Naive thymus-derived CD4-positive, alpha-beta T cell (primary cell): ENCODE measurements around the gene PSMD2. TPM values are rescaled to one million over a fixed set of nuclear protein-coding genes. Genes with fewer than 3 reads are reported as not detected.

Experiments
- ATAC-seq: fragments of 150-1000 bp; cut with Tn5 transposase; 2 replicates; pipeline ENCODE4 v1.10.0; 2021; ENCODE audit warnings: mild to moderate bottlenecking, moderate library complexity
- CTCF ChIA-PET: fragments of 350-600 bp; sonication (Branson Sonifier 250); formaldehyde crosslinking; loops from one replicate; lab custom pipeline; 2021; ENCODE audit warnings: antibody characterized with exemption; lab: Charles Lee
- POLR2A ChIA-PET: fragments of 350-600 bp; sonication (Branson Sonifier 250); formaldehyde crosslinking; loops from one replicate; lab custom pipeline; 2021; ENCODE audit warnings: antibody characterized with exemption, inconsistent platforms; lab: Charles Lee
- DNase-seq, 9 donors: peaks; one replicate each; pipeline versions ENCODE4 v3.0.0 to v3.0.0-alpha.2; 2020 to 2022; ENCODE audit warnings: mixed read lengths in 1 of 9
- H3K27ac ChIP-seq: one replicate; pipeline ENCODE4 v1.7.0; 2013; ENCODE audit warnings: mild to moderate bottlenecking, low read depth, low read length, moderate library complexity
- H3K27me3 ChIP-seq, 2 donors: one replicate each; pipeline ENCODE4 v1.7.0; 2013; ENCODE audit warnings: low read length in 2 of 2, mild to moderate bottlenecking in 2 of 2, moderate library complexity in 2 of 2; ENCODE audit not compliant: control insufficient read depth in 2 of 2, insufficient read depth in 2 of 2
- H3K36me3 ChIP-seq, 3 experiments: 1 replicate in 2 of 3; 2 replicates in 1 of 3; pipeline ENCODE4 v1.7.0; 2013; ENCODE audit warnings: low read length in 3 of 3, mild to moderate bottlenecking in 3 of 3, moderate library complexity in 1 of 3; ENCODE audit not compliant: insufficient read depth in 3 of 3, control insufficient read depth in 2 of 3
- H3K4me1 ChIP-seq, 2 donors: one replicate each; pipeline ENCODE4 v1.7.0; 2013; ENCODE audit warnings: low read length in 2 of 2, mild to moderate bottlenecking in 2 of 2, moderate library complexity in 1 of 2; ENCODE audit not compliant: control insufficient read depth in 2 of 2, insufficient read depth in 2 of 2
- H3K4me3 ChIP-seq: 2 replicates; pipeline ENCODE4 v1.7.0; 2013; ENCODE audit warnings: mild to moderate bottlenecking, low read length
- H3K9me3 ChIP-seq, 3 experiments: 1 replicate in 2 of 3; 2 replicates in 1 of 3; pipeline ENCODE4 v1.7.0; 2013; ENCODE audit warnings: low read length in 3 of 3; ENCODE audit not compliant: control insufficient read depth in 2 of 3
- H3K27ac Mint-ChIP-seq, 9 donors: one replicate each; pipeline ENCODE4 v1.8.0; 2020 to 2022; ENCODE audit warnings: mixed read lengths in 9 of 9, mild to moderate bottlenecking in 8 of 9, moderate library complexity in 5 of 9, inconsistent platforms in 2 of 9
- H3K27me3 Mint-ChIP-seq, 5 donors: one replicate each; pipeline ENCODE4 v1.8.0; 2021 to 2022; ENCODE audit warnings: mixed read lengths in 5 of 5, mild to moderate bottlenecking in 1 of 5
- H3K36me3 Mint-ChIP-seq, 5 donors: one replicate each; pipeline ENCODE4 v1.8.0; 2020 to 2022; ENCODE audit warnings: mixed read lengths in 5 of 5, mild to moderate bottlenecking in 3 of 5, inconsistent platforms in 1 of 5
- H3K4me1 Mint-ChIP-seq, 7 donors: one replicate each; pipeline ENCODE4 v1.8.0; 2020 to 2022; ENCODE audit warnings: mixed read lengths in 7 of 7, mild to moderate bottlenecking in 3 of 7, inconsistent platforms in 1 of 7
- H3K4me3 Mint-ChIP-seq, 10 donors: one replicate each; pipeline ENCODE4 v1.8.0; 2020 to 2022; ENCODE audit warnings: mild to moderate bottlenecking in 10 of 10, mixed read lengths in 10 of 10, moderate library complexity in 6 of 10, inconsistent platforms in 2 of 10
- H3K9me3 Mint-ChIP-seq, 11 donors: one replicate each; pipeline ENCODE4 v1.8.0; 2020 to 2022; ENCODE audit warnings: mixed read lengths in 11 of 11, mild to moderate bottlenecking in 4 of 11, inconsistent platforms in 1 of 11, moderate library complexity in 1 of 11
- intact Hi-C, 2 donors: fragments of 100-400 bp; cut with micrococcal nuclease; formaldehyde crosslinking; loops; one replicate each; pipeline ENCODE4 v1.15.1; 2023
- polyA plus RNA-seq, 2 donors: library from polyadenylated mRNA; unstranded; fragments of 300-500 nt; fragmentation: Illumina TruSeq; gene quantifications; one replicate each; pipeline ENCODE4 v1.2.3, GENCODE V29; 2021
- total RNA-seq, 6 experiments: library from RNA in 5 of 6; stranded (reverse) in 5 of 6; gene quantifications; 1 replicate in 5 of 6; 2 replicates in 1 of 6; pipeline ENCODE4 v1.2.3 and lab custom pipeline; 2021 to 2026

Gene PSMD2
- total and polyA plus RNA-seq, 7 experiments from 2014 or later = 139 to 204 (median 150) TPM

DNA sequence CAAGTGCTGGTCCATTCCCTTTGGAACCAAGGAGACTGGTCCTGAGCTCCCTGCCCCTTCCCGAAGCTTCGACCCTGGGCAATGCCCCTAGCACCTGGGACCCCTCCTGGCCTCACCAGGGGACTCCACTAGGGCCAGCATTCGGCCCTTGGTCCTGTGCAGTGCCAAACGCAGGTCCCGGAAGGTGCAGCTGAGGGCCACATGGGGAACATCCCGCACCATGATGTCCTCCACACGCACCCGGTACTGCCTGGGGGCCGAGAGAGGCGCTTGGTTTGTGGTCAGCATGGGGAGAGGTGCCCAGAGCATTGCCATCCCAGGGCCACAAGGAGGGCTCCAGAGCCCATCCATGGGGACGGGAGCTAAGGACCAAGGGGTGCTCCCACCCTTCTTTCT, 54.5 kb downstream of the PSMD2 start:
- Histone ChIP-seq H3K4me1 (peaks cover 0 to 7% of the 10 kb centered on the region in 2 donors), H3K36me3 (no peaks in the 10 kb centered on the region), H3K4me3 (no peak overlapping the region), H3K9me3 (no peaks in the 10 kb centered on the region), H3K27me3 (no peaks in the 10 kb centered on the region), H3K27ac (no peak overlapping the region)
- POLR2A ChIA-PET = interaction anchor here (0.8 to 1.4 kb wide), 2 partner anchors 9 to 172 kb away, joined by 3 to 6 read pairs; no protein-coding TSS in a partner anchor
- Mint-ChIP-seq H3K27ac (no peak overlapping the region), H3K36me3 (no peaks in the 10 kb centered on the region), H3K4me1 (peaks cover 0 to 2% (median 0%) of the 10 kb centered on the region in 7 donors), H3K27me3 (no peaks in the 10 kb centered on the region), H3K4me3 (no peak overlapping the region), H3K9me3 (no peaks in the 10 kb centered on the region)
- ATAC-seq (no peak), DNase-seq (no peak)
- intact Hi-C loops = no loop called here
- CTCF ChIA-PET = interaction anchor here (0.5 to 4.5 kb wide), 9 partner anchors 18 to 1254 kb away, joined by 3 to 24 read pairs (median 4); no protein-coding TSS in a partner anchor

DNA sequence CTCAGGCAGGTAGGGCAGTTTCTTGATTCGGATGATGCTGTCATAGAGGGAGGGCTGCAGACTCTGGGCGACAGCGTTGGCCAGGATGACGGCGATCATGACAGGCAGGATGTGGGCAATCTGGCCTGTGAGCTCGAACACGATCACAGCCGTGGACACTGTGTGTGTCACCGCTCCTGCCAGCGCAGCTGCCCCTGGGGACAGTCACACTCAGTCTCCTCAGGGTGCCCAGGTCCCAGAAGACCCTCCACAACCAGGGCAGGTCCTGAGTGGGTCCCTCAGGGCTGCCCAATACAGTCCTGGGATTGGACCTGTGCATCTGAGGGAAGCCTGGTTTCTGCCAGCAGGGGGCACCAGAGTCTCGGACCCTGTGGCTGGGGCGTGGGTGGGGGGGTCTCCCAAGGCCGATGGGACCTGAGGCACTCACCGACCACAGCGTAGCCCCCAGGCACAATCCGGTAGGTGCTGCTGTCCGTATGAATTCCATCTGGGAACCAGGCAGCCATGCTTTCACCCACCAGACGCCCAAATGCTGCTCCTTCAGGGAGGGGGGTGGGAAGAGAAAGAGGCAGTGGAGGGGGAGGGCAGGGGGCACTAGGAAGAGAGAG, 55.2 kb downstream of the PSMD2 start:
- peak; percentile 78 for ATAC-seq
- Mint-ChIP-seq H3K27ac (peak overlapping the region in 1 of 9 donors; percentile 55), H3K27me3 (no peaks in the 10 kb centered on the region), H3K36me3 (no peaks in the 10 kb centered on the region), H3K9me3 (no peaks in the 10 kb centered on the region), H3K4me3 (no peak overlapping the region), H3K4me1 (peaks cover 0 to 2% (median 0%) of the 10 kb centered on the region in 7 donors)
- ChIA-PET CTCF (interaction anchor here (0.5 to 4.5 kb wide), 10 partner anchors 18 to 1254 kb away, joined by 3 to 24 read pairs (median 4); no protein-coding TSS in a partner anchor), POLR2A (interaction anchor here (0.8 to 1.4 kb wide), 2 partner anchors 9 to 172 kb away, joined by 3 to 6 read pairs; no protein-coding TSS in a partner anchor)
- intact Hi-C loops = loop anchor here in 1 of 2 donors (1.0 kb wide), 2 partner anchors 159 to 190 kb away; no protein-coding TSS in a partner anchor
- no peaks in the 10 kb centered on the region for H3K36me3 ChIP-seq
- H3K4me1 ChIP-seq = peaks cover 0 to 7% of the 10 kb centered on the region in 2 donors
- H3K9me3 ChIP-seq = no peaks in the 10 kb centered on the region
- H3K4me3 ChIP-seq = no peak overlapping the region
- DNase-seq = peak; percentile 21 to 64 (median 48)
- no peak overlapping the region for H3K27ac ChIP-seq
- no peaks in the 10 kb centered on the region for H3K27me3 ChIP-seq

DNA sequence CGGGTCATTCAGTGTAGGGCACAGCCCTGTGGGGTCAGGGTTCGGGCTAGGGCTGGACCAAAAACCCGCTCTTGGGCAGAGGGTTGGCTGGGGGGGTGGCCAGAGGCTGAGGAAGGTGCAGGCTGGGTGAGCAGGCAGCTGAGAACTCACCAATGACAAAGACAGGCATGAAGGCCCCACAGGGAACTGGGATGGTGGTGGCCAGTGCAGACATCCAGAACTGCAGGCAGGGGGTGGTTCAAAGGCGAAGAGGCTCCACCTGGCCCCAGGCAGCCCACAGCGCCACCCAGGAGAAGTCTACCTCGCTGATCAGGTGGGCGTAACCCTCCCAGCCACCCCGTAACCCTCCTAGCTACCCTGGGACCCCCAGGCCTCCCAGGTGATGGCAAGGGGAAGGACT, 55.7 kb downstream of the PSMD2 start:
- POLR2A ChIA-PET = no interaction called here

DNA sequence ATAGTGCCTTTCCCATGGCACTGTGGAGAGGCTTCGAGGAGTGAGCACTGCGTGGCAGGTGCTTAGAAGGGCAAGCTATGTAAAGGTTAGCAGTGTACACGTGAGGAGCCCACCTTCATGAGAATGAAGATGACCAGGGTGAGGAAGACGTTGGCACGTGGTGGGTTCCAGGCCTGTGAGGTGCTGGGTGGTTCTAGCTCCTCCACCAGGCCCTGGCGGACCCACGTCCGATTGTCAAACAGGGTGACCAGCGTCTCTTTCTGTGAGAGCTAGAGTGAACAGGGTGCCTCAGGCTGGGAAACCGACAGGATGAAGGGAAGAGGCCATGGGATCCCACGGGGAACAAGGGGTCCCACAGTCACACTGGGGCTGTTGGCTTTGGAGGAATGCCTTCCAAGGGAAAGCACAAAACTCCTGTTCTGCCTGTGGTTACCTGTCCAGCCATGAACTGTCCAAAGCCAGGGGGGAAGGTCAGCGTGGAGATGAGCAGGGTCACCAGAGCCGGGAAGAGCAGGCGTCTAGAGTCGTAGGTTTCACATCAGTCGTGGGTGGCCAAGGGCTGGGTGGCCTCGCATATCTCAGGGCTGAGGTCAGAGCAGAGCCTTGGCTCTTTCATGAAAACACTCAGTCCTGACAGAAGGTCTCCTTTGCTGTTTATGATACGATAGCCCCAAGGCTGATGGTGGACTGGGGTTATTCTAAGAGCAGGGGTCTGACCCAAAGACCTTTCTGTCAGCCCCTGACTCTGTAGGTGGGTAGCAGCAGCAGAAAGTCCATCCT, 56.4 kb downstream of the PSMD2 start:
- ATAC-seq = no peak
- H3K9me3 Mint-ChIP-seq = no peaks in the 10 kb centered on the region

More for the DNA sequence above, 55.7 kb downstream of the PSMD2 start:
- Histone ChIP-seq H3K9me3 (no peaks in the 10 kb centered on the region), H3K4me3 (no peak overlapping the region), H3K36me3 (no peaks in the 10 kb centered on the region), H3K4me1 (peaks cover 0 to 7% of the 10 kb centered on the region in 2 donors), H3K27ac (no peak overlapping the region), H3K27me3 (no peaks in the 10 kb centered on the region)
- Mint-ChIP-seq H3K9me3 (no peaks in the 10 kb centered on the region), H3K4me3 (no peak overlapping the region), H3K27me3 (no peaks in the 10 kb centered on the region), H3K36me3 (no peaks in the 10 kb centered on the region), H3K27ac (no peak overlapping the region), H3K4me1 (peaks cover 0 to 3% (median under 1%) of the 10 kb centered on the region in 7 donors)
- ATAC-seq (no peak), DNase-seq (no peak)
- intact Hi-C loops = loop anchor here in 1 of 2 donors (1.0 kb wide), 2 partner anchors 159 to 190 kb away; no protein-coding TSS in a partner anchor
- CTCF ChIA-PET = interaction anchor here (0.6 to 3.4 kb wide), 5 partner anchors 17 to 195 kb away, joined by 3 to 24 read pairs (median 4); no protein-coding TSS in a partner anchor

DNA sequence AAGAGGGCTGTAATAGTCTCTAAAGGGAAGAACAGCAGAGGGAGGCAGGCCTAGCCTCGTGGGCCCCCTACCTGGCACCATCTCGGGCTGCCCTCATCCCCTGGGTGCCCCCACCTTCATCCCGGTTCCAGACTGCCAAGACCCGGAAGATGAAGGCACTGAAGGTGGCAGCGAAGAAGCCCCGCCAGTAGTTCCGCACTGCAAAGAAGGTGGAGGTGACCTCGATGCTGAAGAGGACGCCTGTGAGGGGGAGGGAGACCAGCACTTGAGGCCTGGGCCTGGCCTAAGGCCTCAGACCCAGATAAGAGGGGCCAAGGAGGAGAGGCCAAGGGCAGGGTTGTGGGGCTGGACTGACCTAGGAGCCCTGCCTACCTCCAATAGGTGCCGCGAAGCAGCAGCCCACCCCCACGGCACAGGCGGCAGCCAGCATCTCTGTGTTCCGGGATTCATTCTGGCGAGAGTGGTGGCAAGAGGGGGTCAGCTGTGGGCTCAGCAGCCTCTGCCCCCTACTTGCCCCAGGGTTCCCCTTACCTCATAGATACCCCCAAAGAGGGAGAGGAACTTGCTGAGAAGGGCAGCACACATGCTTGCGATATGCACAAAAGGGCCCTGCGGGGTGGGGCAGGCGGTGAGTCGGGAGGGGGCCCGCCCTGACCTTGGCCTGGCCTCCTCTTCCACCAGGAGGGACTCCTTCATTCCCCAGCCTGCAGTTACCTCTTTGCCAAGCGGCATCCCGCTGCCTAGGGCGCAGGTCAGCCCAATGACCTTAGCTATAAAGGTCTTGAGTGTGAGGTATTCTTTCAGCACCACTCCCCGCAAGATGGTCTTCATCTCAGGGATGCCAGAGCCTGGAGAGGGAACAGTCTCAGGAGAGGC, 58.4 kb downstream of the PSMD2 start:
- H3K4me1 Mint-ChIP-seq = peaks cover 5 to 15% (median 9%) of the 10 kb centered on the region in 7 donors
- H3K36me3 ChIP-seq = peaks cover 0 to 3% (median 0%) of the 10 kb centered on the region in 3 experiments
- no peak for ATAC-seq
- H3K4me3 ChIP-seq = no peak overlapping the region
- peaks cover 0 to 10% (median 0%) of the 10 kb centered on the region in 5 donors for H3K27me3 Mint-ChIP-seq
- H3K4me3 Mint-ChIP-seq = peak overlapping the region in 1 of 10 donors; percentile 74
- no peaks in the 10 kb centered on the region for H3K9me3 ChIP-seq
- H3K27me3 ChIP-seq = no peaks in the 10 kb centered on the region
- intact Hi-C loops = no loop called here
- H3K9me3 Mint-ChIP-seq = no peaks in the 10 kb centered on the region
- no peak for DNase-seq
- H3K27ac Mint-ChIP-seq = no peak overlapping the region
- peaks cover 0 to 13% of the 10 kb centered on the region in 2 donors for H3K4me1 ChIP-seq
- H3K27ac ChIP-seq = no peak overlapping the region
- ChIA-PET CTCF (no interaction called here), POLR2A (no interaction called here)
- no peaks in the 10 kb centered on the region for H3K36me3 Mint-ChIP-seq

More for the DNA sequence above, 56.4 kb downstream of the PSMD2 start:
- peak overlapping the region in 1 of 9 donors; percentile 40 for H3K27ac Mint-ChIP-seq
- Histone ChIP-seq H3K36me3 (no peaks in the 10 kb centered on the region), H3K27me3 (no peaks in the 10 kb centered on the region), H3K4me1 (peaks cover 0 to 7% of the 10 kb centered on the region in 2 donors), H3K27ac (no peak overlapping the region), H3K9me3 (no peaks in the 10 kb centered on the region), H3K4me3 (no peak overlapping the region)
- ChIA-PET CTCF (interaction anchor here (0.6 to 3.4 kb wide), 5 partner anchors 16 to 196 kb away, joined by 3 to 24 read pairs (median 4); no protein-coding TSS in a partner anchor), POLR2A (no interaction called here)
- no peaks in the 10 kb centered on the region for H3K36me3 Mint-ChIP-seq
- no peak overlapping the region for H3K4me3 Mint-ChIP-seq
- H3K27me3 Mint-ChIP-seq = peaks cover 0 to 6% (median 0%) of the 10 kb centered on the region in 5 donors
- DNase-seq = no peak
- intact Hi-C loops = no loop called here
- H3K4me1 Mint-ChIP-seq = peaks cover 0 to 7% (median 6%) of the 10 kb centered on the region in 7 donors
